NCI-H2227 (cell line): ENCODE measurements around the gene LIX1.
"Not testable (repeated sequence)": the region's sequence is repeated elsewhere in the genome, so short reads cannot be mapped to it uniquely, and the experiment has no call there.

Experiments used
- DNase-seq: peaks from one replicate; lab custom pipeline; 2025; ENCODE audit not compliant: unreplicated experiment; lab: John Stamatoyannopoulos, UW

The LIX1 gene

GRCh38 chr5:97105501-97106215, 36.8 kb downstream of the LIX1 start:
- DNase-seq: no peak

GRCh38 chr5:97102010-97102470, 40.4 kb downstream of the LIX1 start:
- peak; percentile 42 for DNase-seq

GRCh38 chr5:97101189-97101910, 41.1 kb downstream of the LIX1 start:
- DNase-seq: no peak

- no peak for DNase-seq
Measured at GRCh38 chr5:97100476-97100875, 41.9 kb downstream of the LIX1 start.

GRCh38 chr5:97098922-97099321, 43.5 kb downstream of the LIX1 start:
- DNase-seq: no peak

GRCh38 chr5:97097326-97098230, 44.8 kb downstream of the LIX1 start:
- DNase-seq: no peak

- no peak for DNase-seq
Measured at GRCh38 chr5:97096846-97097245, 45.6 kb downstream of the LIX1 start.

GRCh38 chr5:97096191-97096590, 46.2 kb downstream of the LIX1 start:
- DNase-seq: no peak

- no peak for DNase-seq
Measured at GRCh38 chr5:97095318-97095732, 47.1 kb downstream of the LIX1 start.

- DNase-seq: no peak
Measured at GRCh38 chr5:97094579-97095317, 47.7 kb downstream of the LIX1 start.

- DNase-seq: no peak
Measured at GRCh38 chr5:97093193-97093592, 49.2 kb downstream of the LIX1 start.

- no peak for DNase-seq
Measured at GRCh38 chr5:97090944-97091343, 51.5 kb downstream of the LIX1 start.

- no peak for DNase-seq
Measured at GRCh38 chr5:97089149-97089801, 53.1 kb downstream of the LIX1 start.

- no peak for DNase-seq
Measured at GRCh38 chr5:97088774-97089148, 53.6 kb downstream of the LIX1 start.

GRCh38 chr5:97087138-97087537, 55.3 kb downstream of the LIX1 start:
- no peak for DNase-seq

GRCh38 chr5:97085459-97086181, 56.8 kb downstream of the LIX1 start:
- no peak for DNase-seq

- DNase-seq: not testable (repeated sequence)
Measured at GRCh38 chr5:97084782-97085458, 57.5 kb downstream of the LIX1 start.

- no peak for DNase-seq
Measured at GRCh38 chr5:97078958-97079743, 63.3 kb downstream of the LIX1 start.
